GM18517 (cell line): Measurements from ENCODE around the gene MPC1L.
A peak's percentile ranks its signal among the peaks of the same experiment; 100 is the strongest.
"Not testable (repeated sequence)": the region's sequence is repeated elsewhere in the genome, so short reads cannot be mapped to it uniquely, and the experiment has no call there.

Source experiments
- ATAC-seq: cut with Tn5 transposase; IDR thresholded peaks from one replicate; pipeline ENCODE4 v1.9.1; 2021; ENCODE audit warnings: mild to moderate bottlenecking, moderate library complexity; ENCODE audit not compliant: unreplicated experiment

MPC1L gene

DNA sequence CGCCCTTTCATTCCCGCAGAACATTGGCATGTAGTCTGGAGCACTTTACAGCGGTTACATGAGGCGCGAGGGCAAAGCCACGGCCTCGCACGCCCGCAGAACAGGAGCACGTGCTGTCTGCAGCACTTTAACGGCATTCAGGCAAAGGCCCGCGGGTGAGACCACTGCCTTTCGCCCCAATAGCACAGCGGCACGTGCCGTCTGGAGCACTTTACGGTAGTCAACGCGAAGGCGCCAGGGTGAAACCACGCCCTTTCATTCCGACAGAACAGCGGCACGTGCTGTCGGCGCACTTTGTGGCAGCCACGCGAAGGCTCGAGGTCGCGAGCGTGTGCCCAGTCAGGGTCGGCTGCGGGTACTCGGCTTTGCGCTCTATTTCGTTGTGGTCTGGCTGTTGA is at the start of gene MPC1L:
Gene MPC1L (plus strand): TSS at position 290 of the 398 bp plus-strand sequence. CDS start 138 bp downstream, outside the sequence.
- ATAC-seq = no peak

- ATAC-seq = no peak
These were observed 49.5 kb upstream of the MPC1L start for GRCh38 chrX:40573763-40574162.

DNA sequence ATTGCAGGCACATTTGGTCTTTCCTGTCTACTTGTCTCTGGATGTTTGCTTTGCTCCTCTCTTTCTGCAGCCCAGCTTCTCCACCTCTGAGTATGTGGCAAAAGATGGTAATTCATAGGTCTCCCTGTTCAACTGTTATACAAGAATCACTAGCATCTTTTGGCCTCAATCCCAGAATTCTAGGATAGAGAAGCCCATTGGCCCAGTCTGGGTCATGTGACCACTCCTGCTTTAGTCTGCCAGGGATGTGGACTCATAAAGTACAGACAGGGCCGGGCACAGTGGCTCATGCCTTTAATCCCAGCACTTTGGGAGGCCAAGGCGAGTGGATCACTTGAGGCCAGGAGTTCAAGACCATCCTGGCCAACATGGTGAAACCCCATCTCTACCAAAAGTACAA is 47.8 kb upstream of the MPC1L start:
- ATAC-seq = not testable (repeated sequence)

GRCh38 chrX:40576291-40576690 is 46.9 kb upstream of the MPC1L start:
- ATAC-seq = no peak

- no peak for ATAC-seq
These were observed 45.1 kb upstream of the MPC1L start for GRCh38 chrX:40578039-40578695.

DNA sequence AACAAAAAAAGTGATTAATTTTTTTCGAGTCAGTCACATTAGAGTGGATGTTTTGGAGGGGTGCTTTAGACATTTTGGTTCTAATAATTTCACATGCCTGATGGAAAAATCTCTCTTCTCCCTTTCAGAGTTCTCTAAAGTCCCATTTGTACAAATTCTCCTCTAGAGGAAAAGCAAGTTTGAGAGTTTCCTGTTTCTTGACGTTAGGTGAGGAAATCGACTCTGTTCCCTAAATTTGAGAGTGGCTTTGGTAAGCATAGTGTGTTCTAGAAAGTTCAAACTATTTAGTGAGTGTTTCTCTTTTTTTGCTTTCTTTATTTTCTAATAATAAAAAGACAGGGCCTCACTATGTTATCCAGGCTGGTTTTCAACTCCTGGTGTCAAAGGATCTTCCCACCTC is 44.1 kb upstream of the MPC1L start:
- ATAC-seq = no peak

GRCh38 chrX:40579900-40580536 is 43.2 kb upstream of the MPC1L start:
- no peak for ATAC-seq

DNA sequence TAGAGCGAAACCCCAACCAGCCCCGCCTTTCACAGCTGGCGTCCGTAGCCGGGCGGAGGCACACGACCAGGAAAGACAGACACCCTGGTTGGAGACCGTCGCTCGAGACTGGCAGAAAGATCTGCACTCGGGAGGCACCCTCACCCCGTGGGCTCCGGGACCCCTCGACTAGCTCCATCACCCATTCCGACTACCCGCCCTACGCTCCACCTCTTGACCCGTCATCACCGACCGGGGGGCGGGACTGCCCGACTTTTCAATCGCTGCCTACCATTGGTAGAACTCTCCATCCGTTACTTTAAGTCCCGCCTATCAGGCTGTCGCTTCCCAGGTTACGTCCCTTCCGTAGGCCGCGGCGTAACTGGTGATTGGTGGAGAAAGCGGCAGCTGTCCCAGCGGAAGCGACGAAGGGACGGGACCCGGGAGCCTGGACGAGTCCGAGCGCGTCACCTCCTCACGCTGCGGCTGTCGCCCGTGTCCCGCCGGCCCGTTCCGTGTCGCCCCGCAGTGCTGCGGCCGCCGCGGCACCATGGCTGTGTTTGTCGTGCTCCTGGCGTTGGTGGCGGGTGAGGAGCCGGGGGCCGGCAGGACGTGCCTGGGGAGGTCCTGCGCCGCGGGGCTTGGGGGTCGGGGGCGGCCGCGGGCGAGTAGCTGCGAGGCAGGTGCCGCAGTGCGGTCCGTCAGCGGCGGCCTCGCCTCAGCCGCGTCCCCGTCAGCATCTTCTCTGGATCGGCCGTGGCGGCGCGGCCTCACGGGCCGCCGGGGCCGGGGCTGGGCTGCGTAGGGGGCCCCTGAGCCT is 42.5 kb upstream of the MPC1L start, which contains the start of gene ATP6AP2:
Gene ATP6AP2 (plus strand): TSS at position 434 of the 799 bp plus-strand sequence. CDS start 96 bp downstream, at position 530.
- ATAC-seq = peak; percentile 96

- no peak for ATAC-seq
These were observed 41.8 kb upstream of the MPC1L start for GRCh38 chrX:40581336-40581920.

DNA sequence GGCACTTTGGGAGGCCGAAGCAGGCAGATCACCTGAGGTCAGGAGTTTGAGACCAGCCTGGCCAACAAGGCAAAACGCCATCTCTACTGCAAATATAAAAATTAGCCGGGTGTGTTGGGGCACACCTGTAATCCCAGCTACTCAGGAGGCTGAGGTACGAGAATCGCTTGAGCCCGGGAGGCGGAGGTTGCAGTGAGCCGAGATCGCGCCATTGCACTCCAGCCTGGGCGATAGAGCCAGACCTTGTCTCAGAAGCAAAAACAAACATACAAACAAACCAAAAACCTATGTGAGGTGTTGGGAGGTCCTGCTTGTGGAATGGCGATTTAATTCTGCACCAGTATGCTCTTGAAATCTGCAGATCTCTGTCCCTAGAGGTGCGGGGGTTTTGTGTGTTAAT is 41.0 kb upstream of the MPC1L start:
- not testable (repeated sequence) for ATAC-seq

DNA sequence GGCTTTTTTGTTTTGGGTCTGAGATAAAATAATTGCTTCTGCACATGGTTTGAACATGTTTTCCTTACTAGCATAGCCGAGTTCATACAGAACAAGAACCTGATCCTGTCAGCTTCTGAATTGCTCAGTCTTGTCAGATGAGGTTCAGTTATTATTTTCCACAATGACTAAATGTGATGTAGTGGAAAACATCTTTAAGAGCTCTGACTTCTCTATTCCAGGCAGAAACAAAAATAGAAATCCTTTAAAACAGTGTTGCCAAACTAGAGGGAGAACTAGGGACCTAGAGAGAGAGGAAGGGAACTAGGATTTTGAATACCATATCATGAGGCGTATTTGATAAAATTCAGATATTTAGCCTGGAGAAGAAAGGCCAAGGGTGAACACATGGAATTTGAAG is 40.4 kb upstream of the MPC1L start:
- ATAC-seq = no peak

DNA sequence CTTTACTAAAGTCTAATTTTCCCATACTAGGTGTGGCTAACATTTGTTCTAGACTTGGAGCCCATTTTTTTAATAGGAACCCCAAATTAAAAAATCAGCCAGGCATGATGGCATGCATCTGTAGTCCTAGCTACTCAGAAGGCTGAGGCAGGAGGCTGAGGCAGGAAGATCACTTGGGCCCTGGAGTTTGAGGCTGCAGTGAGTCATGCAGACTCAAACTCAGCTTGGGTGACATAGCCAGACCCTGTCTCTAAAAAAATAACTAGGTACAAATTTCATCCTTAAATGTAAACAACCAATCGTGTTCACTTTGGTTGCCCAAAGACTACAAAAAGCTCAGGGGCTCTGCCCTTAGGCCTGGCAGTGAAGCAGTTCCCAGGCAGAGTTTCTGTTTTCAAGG is 35.6 kb upstream of the MPC1L start:
- not testable (repeated sequence) for ATAC-seq

DNA sequence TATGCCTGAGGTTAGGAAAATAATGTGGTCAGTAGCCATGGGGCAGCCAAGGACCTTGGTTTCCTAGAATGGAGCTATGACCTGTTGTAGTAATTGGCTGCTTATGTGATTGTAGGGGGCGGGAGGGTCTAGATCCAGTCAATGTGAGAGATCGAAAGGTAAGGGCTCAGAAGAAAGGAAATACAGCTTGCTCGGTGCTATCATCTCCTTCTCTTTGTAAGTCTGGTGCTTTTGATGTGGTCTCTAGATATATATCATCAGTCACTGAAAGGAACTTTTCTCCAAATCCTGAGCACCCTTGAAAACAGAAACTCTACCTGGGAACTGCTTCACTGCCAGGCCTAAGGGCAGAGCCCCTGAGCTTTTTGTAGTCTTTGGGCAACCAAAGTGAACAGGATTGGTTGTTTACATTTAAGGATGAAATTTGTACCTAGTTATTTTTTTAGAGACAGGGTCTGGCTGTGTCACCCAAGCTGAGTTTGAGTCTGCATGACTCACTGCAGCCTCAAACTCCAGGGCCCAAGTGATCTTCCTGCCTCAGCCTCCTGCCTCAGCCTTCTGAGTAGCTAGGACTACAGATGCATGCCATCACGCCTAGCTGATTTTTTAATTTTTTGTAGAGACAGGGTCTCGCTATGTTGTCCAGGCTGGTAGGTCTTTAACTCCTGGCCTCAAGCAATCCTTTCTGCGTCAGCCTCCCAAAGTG is 33.5 kb upstream of the MPC1L start:
- not testable (repeated sequence) for ATAC-seq

DNA sequence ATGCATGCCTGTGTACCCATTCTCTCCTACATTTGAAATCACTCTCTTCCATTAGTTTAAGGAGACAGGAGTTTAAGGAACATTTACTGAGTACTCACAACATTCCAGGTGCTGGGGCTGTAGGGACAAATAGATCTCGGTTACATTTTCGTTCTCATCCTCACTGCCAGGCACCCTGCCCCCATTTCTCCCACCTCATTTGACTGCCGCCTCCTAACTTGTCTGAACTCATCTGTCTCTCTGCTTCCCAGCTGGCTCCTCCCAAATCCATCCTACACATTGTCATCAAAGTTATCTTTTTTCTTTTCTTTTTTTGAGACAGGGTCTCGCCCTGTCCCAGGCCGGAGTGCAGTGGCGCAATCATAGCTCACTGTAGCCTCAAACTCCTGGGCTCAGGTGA is 19.8 kb upstream of the MPC1L start:
- no peak for ATAC-seq

DNA sequence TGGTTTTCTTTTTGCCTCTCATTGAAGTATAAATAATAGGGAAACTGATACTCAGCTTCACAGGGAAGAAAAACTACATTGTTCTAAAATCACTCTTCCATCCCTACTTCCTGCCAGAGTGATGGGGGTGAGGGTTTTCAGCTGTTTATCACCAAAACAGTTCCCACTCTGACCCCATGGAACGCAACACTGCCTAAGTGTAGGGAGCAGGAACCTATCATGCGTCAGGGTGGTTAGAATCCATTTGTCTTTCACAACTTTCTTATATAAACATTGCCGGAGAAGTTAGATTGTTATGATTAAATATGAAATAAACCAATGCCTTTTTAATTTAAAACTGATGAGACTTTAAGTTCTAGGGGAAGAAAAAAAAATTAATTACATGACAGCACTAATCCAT is 15.8 kb upstream of the MPC1L start:
- no peak for ATAC-seq

DNA sequence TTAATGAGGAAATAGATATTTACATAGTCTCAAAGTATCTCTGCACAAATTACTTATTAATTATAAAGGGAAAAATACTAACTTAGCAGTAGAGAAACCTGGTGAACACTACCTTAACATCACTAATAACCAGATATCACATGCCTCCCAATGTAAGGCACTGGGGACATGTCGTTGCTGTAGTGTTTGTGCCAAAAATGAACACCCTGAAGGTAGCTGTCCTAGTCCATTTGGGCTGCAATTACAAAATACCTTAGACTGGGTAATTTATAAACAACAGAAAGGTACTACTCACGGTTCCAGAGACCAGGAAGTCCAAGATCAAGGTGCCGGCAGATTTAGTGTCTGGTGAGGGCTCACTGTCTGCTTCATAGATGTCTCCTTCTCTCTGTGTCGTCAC is 10.7 kb upstream of the MPC1L start:
- no peak for ATAC-seq

GRCh38 chrX:40615976-40616375 is 7.3 kb upstream of the MPC1L start:
- no peak for ATAC-seq

- ATAC-seq = no peak
These were observed 5.7 kb upstream of the MPC1L start for GRCh38 chrX:40617566-40617965.

DNA sequence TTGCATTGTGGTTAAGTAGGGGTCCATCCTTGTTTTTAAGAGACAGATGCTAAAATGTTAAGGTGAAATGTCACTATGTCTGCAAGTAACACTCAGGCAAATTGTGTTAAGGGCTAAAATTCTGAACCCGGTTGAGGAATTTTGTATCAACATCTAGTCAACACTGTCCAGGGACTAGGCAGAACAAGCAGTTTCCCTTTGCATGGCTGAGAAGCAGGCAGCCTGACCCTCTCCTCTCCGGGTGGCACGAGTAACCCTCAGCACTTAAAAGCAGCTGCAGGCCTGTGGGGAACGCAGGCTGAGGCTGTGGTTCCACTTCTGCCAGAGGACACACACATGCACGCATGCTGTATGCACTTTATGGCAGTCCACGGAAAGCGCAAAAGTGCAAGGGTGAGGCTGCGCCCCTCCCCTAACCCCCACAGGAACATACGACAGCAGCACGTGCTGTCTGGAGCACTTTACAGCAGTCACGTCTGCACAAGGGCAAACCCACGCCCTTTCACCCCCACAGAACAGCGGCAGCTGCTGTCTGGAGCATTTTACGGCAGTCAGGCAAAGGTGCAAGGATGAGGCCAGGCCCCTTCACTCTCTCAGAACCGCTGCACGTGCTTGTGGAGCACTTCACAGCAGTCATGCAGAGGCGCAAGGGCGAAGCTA is 619 bp upstream of the MPC1L start:
- ATAC-seq = no peak

DNA sequence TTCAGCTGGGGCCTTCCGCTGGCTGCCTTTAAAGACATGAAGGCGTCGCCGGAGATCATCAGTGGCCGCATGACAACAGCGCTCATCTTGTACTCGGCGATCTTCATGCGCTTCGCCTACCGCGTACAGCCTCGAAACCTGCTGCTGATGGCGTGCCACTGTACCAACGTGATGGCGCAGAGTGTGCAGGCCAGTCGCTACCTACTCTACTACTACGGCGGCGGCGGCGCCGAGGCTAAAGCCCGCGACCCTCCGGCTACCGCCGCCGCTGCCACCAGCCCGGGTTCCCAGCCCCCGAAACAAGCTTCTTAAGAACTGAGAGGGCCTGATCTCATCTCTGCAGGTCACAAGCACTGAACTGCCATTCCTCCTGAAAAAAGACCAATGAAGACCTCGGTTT is 437 bp downstream of the MPC1L start:
- no peak for ATAC-seq
